HG02571 (cell line): Measurements from ENCODE around the gene DNPEP.

Source experiments
- ATAC-seq: cut with Tn5 transposase; IDR thresholded peaks from one replicate; pipeline ENCODE4 v1.9.1; 2021; ENCODE audit warnings: mild to moderate bottlenecking, moderate library complexity; ENCODE audit not compliant: unreplicated experiment

DNPEP gene

GRCh38 chr2:219387306-219388120 lies at the start of gene DNPEP:
DNPEP (minus strand) TSS chr2:219387912; CDS start chr2:219387794, 118 bp downstream.
- ATAC-seq: peak; percentile 60

- ATAC-seq: no peak
Observed at GRCh38 chr2:219437141-219437540, 49.4 kb upstream of the DNPEP start.

- ATAC-seq: no peak
Observed at GRCh38 chr2:219436491-219436890, 48.8 kb upstream of the DNPEP start.

- no peak for ATAC-seq
Observed at GRCh38 chr2:219435701-219436100, 48.0 kb upstream of the DNPEP start.

GRCh38 chr2:219434718-219435525 lies 47.2 kb upstream of the DNPEP start, which contains the start of gene SPEG:
SPEG (plus strand) TSS chr2:219434843; CDS start chr2:219434978, 135 bp downstream.
- ATAC-seq: no peak

GRCh38 chr2:219434468-219434717 lies 46.7 kb upstream of the DNPEP start:
- ATAC-seq: no peak

GRCh38 chr2:219433666-219434467 lies 46.2 kb upstream of the DNPEP start:
- no peak for ATAC-seq

- ATAC-seq: no peak
Observed at GRCh38 chr2:219430633-219431615, 43.2 kb upstream of the DNPEP start.

GRCh38 chr2:219429958-219430606 lies 42.4 kb upstream of the DNPEP start:
- no peak for ATAC-seq

GRCh38 chr2:219428469-219428868 lies 40.8 kb upstream of the DNPEP start:
- ATAC-seq: no peak

- ATAC-seq: no peak
Observed at GRCh38 chr2:219426534-219427136, 38.9 kb upstream of the DNPEP start.

- no peak for ATAC-seq
Observed at GRCh38 chr2:219426068-219426443, 38.3 kb upstream of the DNPEP start.

- no peak for ATAC-seq
Observed at GRCh38 chr2:219425238-219426067, 37.7 kb upstream of the DNPEP start.

GRCh38 chr2:219423652-219424377 lies 36.1 kb upstream of the DNPEP start:
- ATAC-seq: no peak

- no peak for ATAC-seq
Observed at GRCh38 chr2:219422952-219423534, 35.3 kb upstream of the DNPEP start.

- no peak for ATAC-seq
Observed at GRCh38 chr2:219421323-219421722, 33.6 kb upstream of the DNPEP start.

GRCh38 chr2:219420687-219421086 lies 33.0 kb upstream of the DNPEP start:
- ATAC-seq: no peak
